Hepatocyte (in vitro differentiated cells): Measurements from ENCODE around the gene RNF19B. TPM values are rescaled to one million over a fixed set of nuclear protein-coding genes. Genes with fewer than 3 reads are reported as not detected.
"Not testable (repeated sequence)": the region's sequence is repeated elsewhere in the genome, so short reads cannot be mapped to it uniquely, and the experiment has no call there.

Experiments used
- DNase-seq: peaks from one replicate; pipeline ENCODE4 v3.0.0-alpha.2; 2016; ENCODE audit warnings: low spot score
- H2AFZ ChIP-seq: fragments of 200-600 bp; sonication (generic); 2 replicates; pipeline ENCODE4 v1.6.0; 2016; ENCODE audit warnings: antibody characterized with exemption, mild to moderate bottlenecking
- H3K27ac ChIP-seq: fragments of 200-600 bp; sonication (generic); 2 replicates; pipeline ENCODE4 v1.5.1; 2016; ENCODE audit warnings: mild to moderate bottlenecking
- H3K27me3 ChIP-seq: fragments of 200-600 bp; sonication (generic); 2 replicates; pipeline ENCODE4 v1.6.1; 2016
- H3K36me3 ChIP-seq: fragments of 200-600 bp; sonication (generic); replicated peaks from 2 replicates; pipeline ENCODE4 v1.5.1; 2016; ENCODE audit warnings: low read depth; ENCODE audit not compliant: insufficient read depth
- H3K4me1 ChIP-seq: fragments of 200-600 bp; sonication (generic); 2 replicates; pipeline ENCODE4 v1.5.1; 2016; ENCODE audit warnings: mild to moderate bottlenecking, moderate library complexity; ENCODE audit not compliant: insufficient read depth
- H3K4me2 ChIP-seq: fragments of 200-600 bp; sonication (generic); 2 replicates; pipeline ENCODE4 v1.6.0; 2016
- H3K4me3 ChIP-seq: fragments of 200-600 bp; sonication (generic); 2 replicates; pipeline ENCODE4 v1.5.1; 2016; ENCODE audit warnings: mild to moderate bottlenecking
- H3K79me2 ChIP-seq: fragments of 200-600 bp; sonication (generic); 2 replicates; pipeline ENCODE4 v1.6.0; 2017; ENCODE audit warnings: mild to moderate bottlenecking
- H3K9me2 ChIP-seq: fragments of 200-600 bp; sonication (generic); replicated peaks from 2 replicates; pipeline ENCODE4 v1.6.0; 2017; ENCODE audit warnings: mild to moderate bottlenecking; ENCODE audit not compliant: insufficient read depth
- H3K9me3 ChIP-seq: fragments of 200-600 bp; sonication (generic); 2 replicates; pipeline ENCODE4 v1.5.1; 2016; ENCODE audit warnings: low read depth, mild to moderate bottlenecking
- H4K20me1 ChIP-seq: fragments of 200-600 bp; sonication (generic); 2 replicates; pipeline ENCODE4 v1.6.0; 2016; ENCODE audit warnings: mild to moderate bottlenecking; ENCODE audit not compliant: insufficient read depth, poor library complexity, severe bottlenecking
- CTCF ChIP-seq: fragments of 200-600 bp; sonication (generic); IDR thresholded peaks from 2 replicates; pipeline ENCODE4 v1.5.1; 2016; ENCODE audit warnings: antibody characterized with exemption, mild to moderate bottlenecking; ENCODE audit not compliant: poor library complexity
- EZH2 ChIP-seq: fragments of 200-600 bp; sonication (generic); IDR thresholded peaks from 2 replicates; pipeline ENCODE4 v1.6.1; 2016; ENCODE audit warnings: antibody characterized with exemption, mild to moderate bottlenecking, borderline replicate concordance
- EZH2phosphoT487 ChIP-seq: fragments of 200-600 bp; sonication (generic); IDR thresholded peaks from one replicate; pipeline ENCODE4 v1.6.1; 2018; ENCODE audit warnings: antibody characterized with exemption, mild to moderate bottlenecking, low read depth, moderate library complexity; ENCODE audit not compliant: unreplicated experiment, severe bottlenecking
- WGBS: methylation state at CpG from one replicate; pipeline ENCODE4 v1.1.6; 2016; ENCODE audit warnings: low lambda C conversion rate; ENCODE audit errors: missing lambda C conversion rate; 5-methylcytosine and 5-hydroxymethylcytosine counted together
- polyA plus RNA-seq: library from polyadenylated mRNA; unstranded; fragments of >200 nt; fragmentation: Nextera tagmentation; extraction: Ambion mirVana; gene quantifications from 2 replicates; pipeline ENCODE4 v1.2.1, GENCODE V29; 2016
- total RNA-seq: library from RNA; depleted of rRNA; stranded (reverse); fragments of >200 nt; gene quantifications from 2 replicates; pipeline ENCODE4 v1.2.3, GENCODE V29; 2014

Gene RNF19B
- total and polyA plus RNA-seq, 2 experiments from 2014 or later = 15.5 to 16.1 TPM

- no peaks in the 10 kb centered on the region for H3K9me2 ChIP-seq
- no peaks in the 10 kb centered on the region for H3K4me1 ChIP-seq
- no peak for DNase-seq
- TF ChIP-seq EZH2 (no peak), EZH2phosphoT487 (no peak), CTCF (no peak)
- no peaks in the 10 kb centered on the region for H3K36me3 ChIP-seq
- no peak overlapping the region for H3K27ac ChIP-seq
- WGBS = 94% methylated on average over 4 of the region's 4 CpGs
- no peak overlapping the region for H2AFZ ChIP-seq
- H3K79me2 ChIP-seq = no peaks in the 10 kb centered on the region
- H4K20me1 ChIP-seq = no peaks in the 10 kb centered on the region
- H3K4me3 ChIP-seq = no peak overlapping the region
- no peaks in the 10 kb centered on the region for H3K9me3 ChIP-seq
- no peak overlapping the region for H3K4me2 ChIP-seq
- H3K27me3 ChIP-seq = no peaks in the 10 kb centered on the region
Observed at GRCh38 chr1:32998997-32999396, 34.4 kb upstream of the RNF19B start.

DNA sequence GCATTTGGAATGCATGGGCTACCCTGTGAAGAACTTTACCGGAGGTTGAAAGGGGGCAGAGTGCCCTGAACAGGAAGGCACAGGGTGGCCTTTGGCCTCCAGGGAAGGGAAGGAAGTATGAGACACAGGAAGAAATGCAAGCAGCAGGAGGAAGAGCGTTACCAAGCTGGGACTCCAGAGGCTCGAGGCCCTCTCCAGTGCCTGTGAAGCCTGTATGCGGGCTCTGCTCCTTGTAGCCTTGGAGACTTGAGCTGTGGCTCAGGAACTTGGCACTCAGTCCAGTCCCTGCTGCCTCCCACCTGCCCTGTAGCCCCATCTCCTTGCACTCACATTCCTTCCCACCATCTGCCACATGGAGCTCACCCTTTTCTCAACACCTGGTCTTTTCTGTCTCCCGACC is 33.5 kb upstream of the RNF19B start:
- Histone ChIP-seq H3K4me3 (no peak overlapping the region), H2AFZ (no peak overlapping the region), H3K79me2 (no peaks in the 10 kb centered on the region), H3K4me1 (peaks cover 3% of the 10 kb centered on the region), H3K27ac (peak overlapping the region; percentile 24), H3K9me2 (no peaks in the 10 kb centered on the region), H3K36me3 (no peaks in the 10 kb centered on the region), H3K9me3 (no peaks in the 10 kb centered on the region), H3K4me2 (no peak overlapping the region), H3K27me3 (no peaks in the 10 kb centered on the region), H4K20me1 (no peaks in the 10 kb centered on the region)
- WGBS = 92% methylated on average over 5 of the region's 5 CpGs
- TF ChIP-seq CTCF (no peak), EZH2phosphoT487 (no peak), EZH2 (no peak)
- DNase-seq = no peak

DNA sequence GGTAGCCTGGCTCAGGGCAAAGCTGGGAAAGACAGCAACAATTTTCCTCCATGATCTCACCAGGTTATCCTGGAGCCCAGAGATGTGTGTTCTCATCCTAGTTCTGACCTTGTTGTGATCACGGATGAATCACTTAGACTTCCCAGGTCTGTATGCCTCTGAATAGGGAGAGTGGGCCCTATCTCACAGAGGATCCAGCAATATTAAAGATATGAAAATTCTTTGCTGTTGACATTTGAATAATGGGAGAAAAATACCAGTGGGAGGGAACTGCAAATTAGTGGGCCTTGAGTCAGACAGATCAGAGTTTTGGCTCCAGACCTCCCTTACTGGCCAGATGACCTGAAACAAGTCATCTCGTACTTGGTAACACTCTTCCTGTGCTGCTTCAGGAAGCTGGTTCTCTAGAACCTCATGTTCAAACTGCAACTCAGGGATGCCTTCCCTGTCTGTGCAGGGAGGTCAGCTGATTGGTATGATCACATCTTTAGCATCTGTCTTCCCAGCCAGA is 32.8 kb upstream of the RNF19B start:
- TF ChIP-seq EZH2 (no peak), CTCF (no peak)
- H3K4me3 ChIP-seq = no peak overlapping the region
- no peaks in the 10 kb centered on the region for H3K9me3 ChIP-seq
- H3K4me2 ChIP-seq = no peak overlapping the region
- 91% methylated on average over 2 of the region's 2 CpGs for WGBS
- DNase-seq = no peak
- peak overlapping the region; percentile 24 for H3K27ac ChIP-seq
- H3K36me3 ChIP-seq = no peaks in the 10 kb centered on the region
- no peaks in the 10 kb centered on the region for H3K79me2 ChIP-seq
- H3K27me3 ChIP-seq = no peaks in the 10 kb centered on the region
- H4K20me1 ChIP-seq = no peaks in the 10 kb centered on the region
- peaks cover 8% of the 10 kb centered on the region for H3K4me1 ChIP-seq
- H3K9me2 ChIP-seq = no peaks in the 10 kb centered on the region
- H2AFZ ChIP-seq = no peak overlapping the region

- H3K27ac ChIP-seq = peak overlapping the region; percentile 94
- not testable (repeated sequence) for H4K20me1 ChIP-seq, H2AFZ ChIP-seq, H3K9me2 ChIP-seq, H3K79me2 ChIP-seq, H3K27me3 ChIP-seq, H3K36me3 ChIP-seq, H3K9me3 ChIP-seq, H3K4me2 ChIP-seq, DNase-seq, H3K4me3 ChIP-seq
- WGBS = 98% methylated on average over 8 of the region's 8 CpGs
- peaks cover 12% of the 10 kb centered on the region for H3K4me1 ChIP-seq
Observed at GRCh38 chr1:32993324-32993636, 28.7 kb upstream of the RNF19B start.
